ENCODE results near the gene OSBPL10.

DNA sequence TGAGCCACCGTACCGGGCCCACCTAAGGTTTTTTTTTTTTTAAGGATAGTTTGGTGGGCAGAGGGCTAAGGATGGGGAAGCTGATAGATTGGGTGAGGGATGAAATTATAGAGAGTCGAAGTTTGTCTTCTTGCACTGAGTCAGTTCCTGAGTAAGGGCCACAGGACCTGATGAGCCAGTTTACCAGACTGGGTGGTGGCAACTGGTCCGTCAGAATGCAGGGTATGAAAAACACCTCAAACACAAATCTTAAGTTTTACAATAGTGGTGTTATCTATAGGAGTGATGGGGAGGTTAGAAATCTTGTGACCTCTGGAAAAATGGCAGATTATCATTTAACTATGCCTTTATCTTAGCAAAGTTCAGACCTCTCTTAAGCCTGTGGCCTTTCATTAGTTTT is 3.3 kb upstream of the OSBPL10 start:
- TF ChIP-seq, protein P1, sequence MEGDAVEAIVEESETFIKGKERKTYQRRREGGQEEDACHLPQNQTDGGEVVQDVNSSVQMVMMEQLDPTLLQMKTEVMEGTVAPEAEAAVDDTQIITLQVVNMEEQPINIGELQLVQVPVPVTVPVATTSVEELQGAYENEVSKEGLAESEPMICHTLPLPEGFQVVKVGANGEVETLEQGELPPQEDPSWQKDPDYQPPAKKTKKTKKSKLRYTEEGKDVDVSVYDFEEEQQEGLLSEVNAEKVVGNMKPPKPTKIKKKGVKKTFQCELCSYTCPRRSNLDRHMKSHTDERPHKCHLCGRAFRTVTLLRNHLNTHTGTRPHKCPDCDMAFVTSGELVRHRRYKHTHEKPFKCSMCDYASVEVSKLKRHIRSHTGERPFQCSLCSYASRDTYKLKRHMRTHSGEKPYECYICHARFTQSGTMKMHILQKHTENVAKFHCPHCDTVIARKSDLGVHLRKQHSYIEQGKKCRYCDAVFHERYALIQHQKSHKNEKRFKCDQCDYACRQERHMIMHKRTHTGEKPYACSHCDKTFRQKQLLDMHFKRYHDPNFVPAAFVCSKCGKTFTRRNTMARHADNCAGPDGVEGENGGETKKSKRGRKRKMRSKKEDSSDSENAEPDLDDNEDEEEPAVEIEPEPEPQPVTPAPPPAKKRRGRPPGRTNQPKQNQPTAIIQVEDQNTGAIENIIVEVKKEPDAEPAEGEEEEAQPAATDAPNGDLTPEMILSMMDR (IDR thresholded peaks at IDR 0.05; ENCODE audit: low read length), result no peak
- TF ChIP-seq EZH2 (IDR thresholded peaks at IDR 0.05; ENCODE audit: borderline replicate concordance, low read length), result no peak

Data from OCI-LY1 (cell line).